DMS 273 treated with DMSO at 0.1 percent for 48 hours (cell line): Measurements from ENCODE around the gene UBIAD1.
"Not testable (repeated sequence)": the region's sequence is repeated elsewhere in the genome, so short reads cannot be mapped to it uniquely, and the experiment has no call there.

Experiments
- DNase-seq: peaks from one replicate; lab custom pipeline; 2025; lab: John Stamatoyannopoulos, UW

UBIAD1 gene

GRCh38 chr1:11272832-11273594 lies at the start of gene UBIAD1:
Gene UBIAD1, plus strand, starts transcription at chr1:11273198. Its CDS starts 334 bp downstream, at chr1:11273532.
- peak; percentile 77 for DNase-seq

GRCh38 chr1:11227106-11228077 lies 45.6 kb upstream of the UBIAD1 start:
- DNase-seq, result no peak

- DNase-seq, result no peak
Measured at GRCh38 chr1:11229203-11229602, 43.8 kb upstream of the UBIAD1 start.

GRCh38 chr1:11233208-11233607 lies 39.8 kb upstream of the UBIAD1 start:
- DNase-seq, result no peak

GRCh38 chr1:11237356-11237755 lies 35.6 kb upstream of the UBIAD1 start:
- no peak for DNase-seq

GRCh38 chr1:11238311-11238710 lies 34.7 kb upstream of the UBIAD1 start:
- DNase-seq, result no peak

GRCh38 chr1:11245248-11245647 lies 27.8 kb upstream of the UBIAD1 start:
- no peak for DNase-seq

GRCh38 chr1:11245904-11246719 lies 26.9 kb upstream of the UBIAD1 start:
- DNase-seq, result no peak

- DNase-seq, result no peak
Measured at GRCh38 chr1:11248169-11248568, 24.8 kb upstream of the UBIAD1 start.

- no peak for DNase-seq
Measured at GRCh38 chr1:11252538-11252937, 20.5 kb upstream of the UBIAD1 start.

GRCh38 chr1:11253226-11253625 lies 19.8 kb upstream of the UBIAD1 start:
- DNase-seq, result no peak

GRCh38 chr1:11256299-11256698 lies 16.7 kb upstream of the UBIAD1 start:
- DNase-seq, result no peak

- peak; percentile 99 for DNase-seq
Measured at GRCh38 chr1:11262171-11263049, 10.6 kb upstream of the UBIAD1 start, which contains the start of gene MTOR. Gene MTOR, minus strand, starts transcription at chr1:11262551. Its CDS starts 3,142 bp downstream, at chr1:11259409.

GRCh38 chr1:11266268-11267074 lies 6.5 kb upstream of the UBIAD1 start:
- DNase-seq, result no peak

GRCh38 chr1:11267350-11268337 lies 5.4 kb upstream of the UBIAD1 start:
- DNase-seq, result not testable (repeated sequence)

- DNase-seq, result no peak
Measured at GRCh38 chr1:11272544-11272831, 510 bp upstream of the UBIAD1 start.

- no peak for DNase-seq
Measured at GRCh38 chr1:11273595-11274234, 717 bp downstream of the UBIAD1 start.

GRCh38 chr1:11279152-11279551 lies 6.2 kb downstream of the UBIAD1 start:
- DNase-seq, result no peak

GRCh38 chr1:11279630-11280029 lies 6.6 kb downstream of the UBIAD1 start:
- no peak for DNase-seq
